ENCODE measurements around the gene RAP1B.
"Not testable (repeated sequence)": the region's sequence is repeated elsewhere in the genome, so short reads cannot be mapped to it uniquely, and the experiment has no call there.

The RAP1B gene

DNA sequence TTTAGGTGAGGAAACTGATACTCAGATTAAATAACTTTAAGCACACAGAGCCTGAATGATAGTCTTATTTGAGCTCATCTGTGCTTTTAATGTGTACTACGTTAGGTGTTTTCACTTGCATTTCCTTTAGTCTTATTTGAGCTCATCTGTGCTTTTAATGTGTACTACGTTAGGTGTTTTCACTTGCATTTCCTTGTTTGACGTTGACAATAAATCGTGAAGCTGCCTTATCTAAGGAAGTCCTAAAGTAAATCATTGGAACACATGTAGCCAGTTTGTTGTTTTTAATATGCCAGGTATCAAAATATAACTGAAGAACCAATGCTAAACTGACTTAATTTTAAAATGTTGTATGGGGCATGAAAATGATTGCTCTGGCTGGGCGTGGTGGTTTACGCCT, 2.0 kb downstream of the RAP1B start:
- DNase-seq, result no peak

DNA sequence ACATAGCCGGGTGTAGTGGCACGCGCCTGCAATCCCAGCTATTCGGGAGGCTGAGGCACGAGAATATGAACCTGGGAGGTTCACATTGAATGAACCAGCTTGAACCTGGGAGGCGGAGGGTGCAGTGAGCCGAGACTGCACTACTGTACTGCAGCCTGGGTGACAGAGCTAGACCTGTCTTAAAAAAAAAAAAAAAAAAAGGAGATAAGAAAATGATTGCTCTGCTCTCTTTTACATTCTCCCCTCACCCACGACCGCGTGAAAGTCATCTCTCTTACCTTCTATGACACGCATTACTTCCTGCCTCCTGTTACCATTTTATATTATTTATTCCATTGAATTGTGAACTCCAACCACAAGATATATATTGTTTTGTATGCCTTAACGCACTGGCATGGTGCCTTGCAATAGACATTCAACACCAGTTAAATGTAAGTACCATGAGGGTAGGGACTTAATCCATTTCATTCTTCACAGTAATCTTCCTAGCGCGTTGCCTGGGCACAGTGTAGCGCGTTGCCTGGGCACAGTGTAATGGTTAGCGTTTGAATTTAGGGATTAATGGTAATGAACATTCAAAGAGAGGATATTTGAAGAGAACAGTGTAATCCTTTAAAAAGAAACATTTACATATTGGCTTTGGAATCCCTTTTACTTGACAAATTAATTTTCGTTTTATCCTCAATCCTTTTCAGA, 2.7 kb downstream of the RAP1B start:
- DNase-seq, result no peak

DNA sequence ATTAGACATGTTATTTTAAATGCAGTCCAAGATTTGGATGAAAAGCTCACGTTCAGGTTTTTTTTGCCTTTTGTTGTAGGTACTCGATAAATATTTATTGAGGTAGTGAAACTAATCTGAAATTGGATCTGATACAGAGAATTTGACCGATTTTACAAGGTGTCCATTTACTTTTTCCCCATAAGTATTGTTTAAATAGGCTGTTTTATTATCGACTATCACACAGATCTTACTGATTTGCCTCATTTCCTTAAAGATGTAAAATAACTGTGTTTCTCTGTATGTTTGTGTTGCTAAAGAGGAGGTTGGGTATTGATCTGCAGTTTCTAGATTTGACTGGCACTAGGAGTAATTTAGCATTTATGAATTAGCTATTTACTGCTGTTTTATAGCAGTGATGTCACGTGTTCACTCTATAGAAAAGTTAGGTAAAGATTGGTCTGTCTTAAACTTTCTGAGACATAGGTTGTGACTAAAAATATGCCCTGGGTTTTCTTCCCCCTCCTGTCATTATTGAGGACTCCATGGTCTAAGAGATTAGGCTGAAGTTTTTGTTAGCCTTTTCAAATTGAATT, 3.5 kb downstream of the RAP1B start:
- DNase-seq, result no peak

DNA sequence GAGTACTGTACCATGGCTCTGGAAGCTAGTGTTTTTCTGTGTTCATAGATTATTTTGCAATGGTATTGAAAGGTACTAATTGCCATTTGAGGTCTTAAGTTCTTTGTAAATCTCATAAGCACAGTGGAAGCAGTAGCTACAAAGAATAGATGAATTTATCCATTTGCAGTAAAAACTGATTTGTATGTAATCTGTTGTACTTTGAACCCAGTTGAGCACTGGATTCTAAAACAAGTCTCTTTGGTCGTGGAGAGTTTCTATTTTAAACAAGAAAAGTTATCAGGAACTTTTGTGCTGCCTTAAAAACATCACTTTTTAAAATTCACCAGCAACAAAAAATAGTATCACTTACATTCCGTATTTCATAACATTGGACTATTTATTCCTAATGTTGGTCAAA, 4.1 kb downstream of the RAP1B start:
- DNase-seq, result no peak

DNA sequence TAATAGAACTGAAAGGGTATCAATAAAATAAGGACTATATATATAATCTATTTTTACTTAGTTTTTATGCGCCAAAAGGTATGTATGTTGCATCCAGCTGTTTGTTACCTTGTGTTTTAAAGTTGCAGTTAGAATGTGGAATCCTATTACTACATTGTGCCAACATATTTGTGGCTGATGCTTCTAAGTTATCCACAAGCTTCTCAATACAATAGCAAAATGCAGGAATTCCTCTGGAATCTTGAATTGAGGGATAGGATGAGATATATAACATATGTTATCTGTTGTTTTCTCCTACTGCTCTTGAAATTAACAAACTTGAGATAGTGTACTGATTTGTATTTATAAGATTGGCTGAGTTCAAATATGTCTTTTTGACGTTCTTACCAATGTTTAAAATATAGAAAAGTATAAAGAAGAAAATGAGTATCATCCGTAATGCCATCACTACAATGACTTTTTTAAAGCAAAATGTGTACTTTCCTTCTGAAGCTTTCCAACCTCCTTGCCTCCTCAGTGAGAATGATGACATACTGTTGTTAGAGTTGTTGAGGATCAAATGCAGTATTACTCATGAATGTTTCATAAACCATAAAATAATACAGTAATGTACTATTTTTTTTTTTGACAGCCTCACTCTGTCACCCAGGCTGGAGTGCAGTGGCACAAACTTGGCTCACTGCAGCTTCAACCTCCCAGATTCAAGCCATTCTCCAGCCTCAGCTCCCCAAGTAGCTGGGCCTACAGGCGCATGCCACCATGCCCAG, 6.6 kb downstream of the RAP1B start:
- no peak for DNase-seq

DNA sequence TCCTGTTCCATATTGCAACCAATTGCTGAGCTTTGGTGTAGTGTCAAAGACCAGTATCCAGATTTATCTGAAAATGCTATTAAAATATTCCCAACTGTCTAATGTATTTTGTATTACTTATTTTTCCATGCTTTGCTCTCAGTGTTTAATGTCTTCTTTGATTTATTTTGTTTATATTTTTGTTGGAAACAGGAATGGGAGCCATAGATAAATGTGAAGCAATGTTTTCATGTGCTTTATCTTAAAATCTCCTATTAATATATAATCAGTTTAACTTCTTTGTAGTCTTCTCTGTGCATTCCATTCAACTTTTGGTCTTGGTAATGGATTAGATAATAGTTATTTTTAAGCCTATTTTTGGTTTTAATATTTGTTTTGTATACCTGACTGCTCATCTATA, 8.8 kb downstream of the RAP1B start:
- DNase-seq, result no peak

DNA sequence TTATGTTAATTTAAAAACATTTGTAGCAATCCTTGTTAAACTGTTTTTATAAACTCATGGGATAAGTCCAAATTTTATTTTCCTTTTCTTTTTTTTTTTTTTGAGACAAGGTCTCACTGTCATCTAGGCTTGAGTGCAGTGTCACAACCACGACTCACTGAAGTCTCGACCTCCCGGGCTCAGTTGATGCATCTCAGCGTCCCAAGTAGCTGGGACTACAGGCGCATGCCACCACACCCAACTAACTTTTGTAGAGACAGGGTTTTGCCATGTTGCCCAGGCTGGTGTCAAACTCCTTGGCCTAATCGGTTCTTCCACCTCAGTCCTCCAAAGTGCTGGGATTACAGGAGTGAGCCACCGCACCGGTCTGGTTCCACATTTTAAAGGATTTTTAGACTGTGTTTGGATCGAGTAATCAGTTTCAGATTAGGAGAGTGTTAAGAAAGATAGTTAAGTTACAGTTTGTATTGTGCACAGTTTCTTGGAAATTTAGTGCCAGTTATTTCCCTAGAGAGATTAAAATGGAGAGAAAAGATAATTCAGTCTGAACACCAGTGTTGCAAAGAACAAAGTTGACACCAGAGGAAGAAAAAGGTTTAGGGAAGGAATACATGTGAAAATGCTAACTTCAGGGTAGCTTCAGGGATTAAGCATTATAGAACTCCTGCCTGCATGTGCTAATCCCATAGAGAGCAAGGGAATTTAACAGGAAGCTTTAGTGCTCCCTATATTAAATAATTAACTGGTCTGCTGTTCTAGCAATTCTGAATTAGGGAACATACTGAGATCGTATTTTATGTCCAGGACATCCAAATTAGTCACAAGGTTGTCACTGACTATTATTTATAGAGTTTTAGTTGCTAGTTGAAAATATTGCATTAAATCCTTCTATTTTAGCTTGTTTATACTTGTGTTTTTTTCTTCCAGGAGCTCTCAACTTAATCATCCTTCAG, 10.1 kb downstream of the RAP1B start:
- DNase-seq, result no peak

DNA sequence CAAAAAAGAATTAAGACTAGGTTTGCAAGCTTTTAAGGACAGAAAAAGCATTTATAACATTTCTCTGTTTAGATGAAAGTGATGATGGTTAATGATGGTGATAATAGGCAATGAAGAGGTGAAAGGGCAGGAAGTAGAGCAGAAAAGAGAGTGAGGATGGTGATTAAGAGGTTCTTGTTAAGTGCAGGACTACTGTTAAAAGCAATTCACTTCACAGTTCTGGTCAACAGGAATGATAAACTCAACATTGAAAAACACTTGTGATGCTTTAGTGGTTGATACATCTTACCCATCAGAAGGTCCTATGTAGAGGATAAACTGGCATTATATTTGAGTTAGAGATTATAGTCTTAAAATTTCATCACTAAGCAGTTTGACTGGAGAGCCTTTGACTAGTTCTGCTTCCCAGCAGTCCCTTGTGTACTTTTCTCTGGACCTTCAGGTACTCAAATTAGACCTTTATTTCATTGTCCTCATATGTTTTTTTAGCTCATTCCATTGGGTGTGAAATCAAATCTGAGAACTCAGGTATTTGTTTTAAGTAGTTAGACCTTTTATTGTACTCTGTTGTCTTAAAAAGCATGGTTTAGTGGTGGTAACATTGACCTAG, 10.9 kb downstream of the RAP1B start:
- no peak for DNase-seq

DNA sequence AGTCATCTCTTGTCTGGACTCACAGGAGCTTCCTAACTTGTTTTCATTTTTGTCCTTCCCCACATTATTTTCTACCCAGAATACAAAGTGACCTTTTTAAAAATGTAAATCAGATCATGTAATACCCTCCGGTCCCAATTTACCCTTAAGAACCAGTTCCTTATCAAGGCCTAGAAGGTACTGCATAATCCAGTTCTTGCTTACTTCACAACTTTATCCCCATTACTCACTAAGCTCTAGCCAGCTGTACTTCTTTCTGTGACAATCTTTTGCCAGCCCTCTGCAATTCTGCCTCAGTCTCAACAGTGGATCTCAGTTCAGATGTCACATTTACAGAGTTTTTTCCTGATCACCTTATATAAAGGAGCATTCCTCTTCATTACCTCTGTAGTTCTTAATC, 11.6 kb downstream of the RAP1B start:
- no peak for DNase-seq

DNA sequence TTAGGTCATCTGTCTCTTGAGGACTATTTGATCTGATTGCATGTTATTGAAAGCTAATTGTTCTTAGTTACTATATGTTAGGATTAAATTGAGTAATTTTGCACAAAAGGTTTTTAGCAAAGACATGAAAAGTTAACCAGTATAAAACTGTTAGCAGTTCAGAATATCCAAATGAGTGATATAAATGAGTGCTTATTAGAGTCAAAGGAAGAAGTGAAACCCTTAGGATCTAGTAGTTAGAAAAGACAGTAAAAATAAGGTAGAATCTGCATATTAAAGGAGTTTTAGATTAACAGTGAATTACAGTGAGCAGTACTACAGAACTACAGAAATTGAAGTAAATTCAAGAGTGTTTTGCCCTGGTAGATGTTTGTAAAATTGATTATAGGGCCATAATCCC, 12.4 kb downstream of the RAP1B start:
- DNase-seq, result no peak

DNA sequence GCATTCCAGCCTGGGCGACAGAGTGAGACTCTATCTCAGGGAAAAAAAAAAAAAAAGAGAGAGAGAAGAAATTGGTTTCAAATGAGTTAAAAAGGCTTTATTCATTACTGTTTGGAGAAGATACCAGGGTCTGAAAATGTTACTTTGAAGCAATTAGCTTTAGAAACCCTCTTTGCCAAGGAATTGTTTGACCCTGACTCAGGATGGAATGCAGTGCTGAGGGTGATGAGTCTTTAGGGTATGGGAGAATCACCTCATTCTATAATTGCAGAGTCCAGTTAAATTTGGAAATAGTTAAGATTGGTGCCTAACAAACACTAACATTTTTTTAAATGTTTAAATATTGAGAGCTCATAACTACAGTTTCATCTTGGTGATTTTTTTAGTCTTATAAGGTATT, 13.3 kb downstream of the RAP1B start:
- no peak for DNase-seq

DNA sequence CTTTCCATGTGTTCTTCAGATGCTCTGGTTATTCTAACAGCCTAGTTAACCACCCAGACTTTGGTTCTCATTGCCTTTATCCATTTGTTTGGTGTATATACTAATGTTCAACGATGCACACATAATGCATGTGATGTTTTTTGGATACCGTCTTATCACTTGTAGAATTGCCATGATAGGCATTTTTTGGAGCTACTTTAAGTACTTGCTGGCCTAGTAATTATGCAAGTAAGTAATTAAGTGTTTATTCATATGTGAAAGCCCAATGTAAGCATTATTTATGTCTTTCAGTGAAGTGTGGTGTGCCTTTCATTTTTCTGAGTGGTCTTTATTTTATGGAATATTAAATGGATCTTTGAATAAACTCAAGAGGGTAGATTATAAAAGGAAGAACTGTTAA, 14.2 kb downstream of the RAP1B start:
- no peak for DNase-seq

DNA sequence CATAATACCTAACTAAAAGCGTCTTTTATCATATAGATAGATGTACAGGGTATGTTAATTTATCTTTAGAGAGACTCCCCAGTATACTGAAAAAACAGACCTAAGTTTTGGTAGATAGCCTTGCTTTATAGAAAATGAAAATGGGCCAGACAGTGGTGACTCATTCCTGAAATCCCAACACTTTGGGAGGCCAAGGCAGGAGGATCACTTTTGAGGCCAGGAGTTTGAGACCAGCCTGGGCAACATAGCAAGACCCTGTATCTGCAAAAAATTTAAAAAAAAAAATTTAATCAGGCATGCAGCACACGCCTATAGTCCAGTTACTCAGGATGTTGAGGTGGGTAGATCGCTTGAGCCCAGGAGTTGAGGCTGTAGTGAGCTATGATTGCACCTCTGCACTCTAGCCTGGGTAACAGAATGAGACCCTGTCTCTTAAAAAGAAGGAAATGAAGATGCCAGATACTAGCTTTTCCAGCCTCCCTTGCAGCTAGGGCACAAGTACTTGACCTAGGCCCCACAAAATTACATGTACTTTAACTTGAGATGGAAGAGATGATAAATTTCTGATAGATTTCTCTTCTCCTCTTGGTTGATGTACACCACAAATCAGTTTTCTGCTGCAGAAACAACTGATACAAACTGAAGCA, 17.1 kb downstream of the RAP1B start:
- no peak for DNase-seq

DNA sequence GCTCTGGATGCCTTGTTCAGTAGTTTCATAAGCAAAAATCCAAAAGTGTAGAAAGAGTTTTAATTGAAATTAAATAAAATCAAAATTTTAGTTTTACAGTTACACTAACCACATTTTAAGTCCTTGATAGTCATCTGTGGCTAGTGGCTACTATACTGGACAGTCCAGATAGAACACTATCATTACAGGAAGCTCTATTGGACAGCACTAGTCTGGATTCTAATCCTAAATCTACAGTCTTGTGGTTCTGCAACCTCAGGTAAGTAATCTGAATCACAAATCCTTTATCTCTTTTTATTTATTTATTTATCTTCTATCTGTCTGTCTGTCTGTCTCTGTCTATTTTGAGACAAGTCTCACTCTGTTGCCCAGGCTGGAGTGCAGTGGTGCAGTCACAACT, 18.0 kb downstream of the RAP1B start:
- no peak for DNase-seq

DNA sequence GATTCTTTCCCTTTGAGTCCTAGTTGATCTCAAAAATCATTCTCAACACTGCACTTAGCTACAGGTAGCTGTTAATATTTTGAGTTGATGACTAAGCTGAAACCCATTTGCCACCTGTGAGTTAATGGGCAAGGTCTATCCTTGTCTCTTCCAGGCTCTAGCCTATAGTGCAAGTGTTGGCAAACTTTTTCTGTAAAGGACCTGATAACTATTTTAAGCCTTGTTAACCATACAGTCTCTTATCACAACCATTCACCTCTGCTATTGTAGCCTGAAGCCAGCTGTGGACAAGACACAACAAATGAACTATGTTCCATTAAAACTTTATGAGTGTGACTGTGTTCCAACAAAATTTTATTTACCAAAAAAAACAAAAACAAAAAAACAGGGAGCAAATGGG, 19.4 kb downstream of the RAP1B start:
- DNase-seq, result no peak

DNA sequence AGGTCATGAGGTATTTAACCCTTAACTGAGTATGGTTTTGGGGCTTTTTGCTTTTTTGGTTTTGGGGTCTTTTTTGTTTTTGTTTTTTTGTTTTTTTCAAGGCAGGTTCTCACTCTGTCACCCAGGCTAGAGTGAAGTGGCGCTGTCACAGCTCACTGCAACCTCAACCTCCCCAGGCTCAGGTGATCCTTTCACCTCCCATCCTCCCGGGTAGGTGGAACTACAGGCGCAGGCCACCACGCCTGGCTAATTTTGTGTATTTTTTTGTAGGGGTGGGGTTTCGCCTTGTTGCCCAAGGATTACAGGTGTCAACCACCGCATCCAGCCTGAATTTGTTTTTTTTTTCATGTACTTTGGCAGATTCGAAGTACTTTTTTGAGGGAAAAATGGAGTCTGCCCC, 19.9 kb downstream of the RAP1B start:
- DNase-seq, result no peak

DNA sequence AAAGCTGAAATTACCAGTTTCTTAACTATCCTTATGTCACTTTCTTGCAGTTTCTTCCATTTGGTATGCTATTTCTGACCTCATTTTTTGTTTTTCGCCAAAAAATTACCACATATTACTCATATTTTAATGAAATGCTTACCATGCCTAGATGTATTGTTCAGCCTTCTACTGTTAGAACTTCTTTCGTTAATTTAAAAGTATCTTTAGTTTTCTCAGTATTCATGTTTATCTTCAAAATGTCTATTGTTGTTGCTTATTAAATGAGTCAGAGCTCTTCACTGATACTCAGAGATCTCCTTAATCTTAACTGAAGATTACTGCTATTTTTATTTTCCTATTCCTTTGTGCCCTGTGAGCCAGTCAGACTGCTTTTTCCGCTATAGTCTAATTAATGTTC, 20.5 kb downstream of the RAP1B start:
- no peak for DNase-seq

DNA sequence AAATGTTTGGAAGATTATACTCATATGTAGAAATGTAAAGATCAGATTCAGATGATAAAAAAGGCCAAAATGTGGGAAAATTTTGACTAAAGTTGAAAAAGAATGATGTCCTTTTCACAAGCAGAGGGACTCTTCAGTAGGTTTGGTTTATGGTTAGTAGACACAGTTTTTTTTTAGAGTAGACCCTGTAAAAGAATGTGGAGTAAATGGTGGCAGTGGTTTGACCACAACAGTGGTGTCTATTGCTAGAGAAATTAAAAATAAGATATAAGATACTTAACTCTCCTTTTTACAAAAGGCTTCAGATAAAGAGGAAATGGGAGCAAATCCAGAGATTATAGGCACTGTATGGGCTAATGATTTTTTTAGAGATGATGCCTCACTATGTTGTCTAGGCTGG, 21.8 kb downstream of the RAP1B start:
- DNase-seq, result no peak

DNA sequence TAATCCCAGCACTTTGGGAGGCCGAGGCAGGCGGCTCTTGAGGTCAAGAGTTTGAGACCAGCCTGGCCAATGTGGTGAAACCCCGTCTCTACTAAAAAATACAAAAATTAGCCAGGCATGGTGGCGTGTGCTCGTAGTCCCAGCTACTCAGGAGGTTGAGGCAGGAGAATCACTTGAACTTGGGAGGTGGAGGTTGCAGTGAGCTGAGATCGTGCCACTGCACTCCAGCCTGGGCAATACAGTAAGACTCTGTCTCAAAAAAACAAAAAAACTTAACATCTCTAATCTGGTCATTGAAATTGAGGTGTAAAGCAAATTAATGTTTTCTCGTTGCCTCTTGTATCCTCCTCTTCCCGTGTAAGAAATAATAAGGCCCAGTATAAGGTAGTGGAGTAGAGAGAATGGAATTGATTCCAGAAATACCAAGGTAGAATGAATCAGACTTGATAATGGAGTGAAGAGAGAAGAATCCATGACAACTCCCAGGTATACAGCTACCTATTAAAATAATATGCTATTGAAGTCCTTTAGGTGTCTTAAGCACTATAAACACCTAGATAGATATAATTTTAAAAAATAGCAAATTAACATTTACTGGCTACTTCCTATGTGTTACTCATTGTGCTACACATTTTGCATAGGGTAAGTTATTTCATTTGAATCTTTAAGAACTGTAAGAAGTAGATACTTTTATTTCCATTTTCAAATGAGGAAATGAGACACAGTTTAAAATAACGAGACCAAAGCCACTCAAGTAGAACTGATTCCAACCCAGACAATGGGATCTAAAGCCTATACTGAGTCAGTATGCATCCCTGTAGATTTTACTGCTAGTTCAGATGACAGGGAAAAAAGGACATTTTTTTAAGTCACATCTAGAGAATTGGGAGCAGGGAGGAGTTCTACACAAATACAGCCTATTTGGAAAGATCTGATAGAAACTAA, 23.2 kb downstream of the RAP1B start:
- no peak for DNase-seq

DNA sequence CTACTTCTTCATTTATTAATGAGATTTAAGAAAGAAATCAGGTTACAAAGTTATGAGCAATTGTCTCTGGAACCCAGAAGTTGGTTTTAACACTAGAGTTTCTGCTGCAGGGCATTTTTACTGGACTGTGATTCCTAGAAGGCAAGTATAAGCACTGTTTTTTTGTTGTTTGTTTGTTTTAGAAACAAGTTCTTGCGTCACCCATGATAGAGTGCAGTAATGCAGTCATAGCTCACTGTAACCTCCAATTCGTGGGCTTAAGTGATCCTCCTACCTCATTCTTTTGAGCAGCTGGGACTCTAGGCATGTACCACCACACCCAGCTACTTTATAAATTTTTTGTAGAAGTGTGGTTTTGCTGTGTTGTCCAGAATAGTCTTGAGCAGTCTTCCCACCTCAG, 25.6 kb downstream of the RAP1B start:
- DNase-seq, result no peak

DNA sequence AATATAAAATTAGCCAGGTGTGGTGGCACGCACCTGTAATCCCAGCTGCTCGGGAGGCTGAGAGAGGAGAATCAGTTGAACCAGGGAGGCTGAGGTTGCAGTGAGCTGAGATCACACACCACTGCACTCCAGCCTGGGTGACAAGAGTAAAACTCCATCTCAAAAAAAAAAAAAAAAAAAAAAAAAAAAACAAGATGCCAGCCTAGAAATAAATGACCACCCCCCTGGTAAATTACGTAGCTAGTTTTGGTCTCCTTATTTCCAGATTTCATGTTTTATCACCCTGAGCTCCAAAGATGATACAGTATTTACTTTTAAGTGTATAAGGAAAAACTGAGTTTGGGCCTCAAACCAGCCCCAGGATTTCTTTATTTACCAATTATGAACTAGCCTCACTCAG, 26.7 kb downstream of the RAP1B start:
- DNase-seq, result not testable (repeated sequence)

Measured in NCI-H1694 treated with DMSO at 0.1 percent for 48 hours (cell line).